Aorta (tissue), 5 donors: ENCODE data around the gene SPNS1. TPM values are rescaled to one million over a fixed set of nuclear protein-coding genes. Genes with fewer than 3 reads are reported as not detected.
"Not testable (repeated sequence)": the region's sequence is repeated elsewhere in the genome, so short reads cannot be mapped to it uniquely, and the experiment has no call there.

Experiments
- ATAC-seq: fragments of 200-7000 bp; cut with Tn5 transposase; one replicate; pipeline ENCODE4 v1.9.1; 2022; ENCODE audit warnings: moderate library complexity; ENCODE audit not compliant: low FRiP score
- DNase-seq, 2 donors: peaks; one replicate each; pipeline ENCODE4 v3.0.0-alpha.2; 2020
- H3K27ac ChIP-seq, 2 donors: one replicate each; pipeline ENCODE4 v1.5.1; 2013; ENCODE audit warnings: low read length in 2 of 2, mild to moderate bottlenecking in 2 of 2, moderate library complexity in 2 of 2, control low read depth in 1 of 2, inconsistent platforms in 1 of 2, low read depth in 1 of 2
- H3K27me3 ChIP-seq, 2 donors: one replicate each; pipeline ENCODE4 v1.6.1; 2013; ENCODE audit warnings: control low read depth in 1 of 2, low read length in 1 of 2, mild to moderate bottlenecking in 1 of 2, moderate library complexity in 1 of 2; ENCODE audit not compliant: insufficient read depth in 2 of 2, control insufficient read depth in 1 of 2
- H3K36me3 ChIP-seq, 2 donors: one replicate each; pipeline ENCODE4 v1.6.1; 2013; ENCODE audit warnings: control low read depth in 1 of 2, low read length in 1 of 2, mild to moderate bottlenecking in 1 of 2; ENCODE audit not compliant: insufficient read depth in 2 of 2, control insufficient read depth in 1 of 2
- H3K4me1 ChIP-seq, 2 donors: one replicate each; pipeline ENCODE4 v1.6.1; 2013; ENCODE audit warnings: low read length in 2 of 2, control low read depth in 1 of 2, mild to moderate bottlenecking in 1 of 2, moderate library complexity in 1 of 2; ENCODE audit not compliant: insufficient read depth in 2 of 2, control insufficient read depth in 1 of 2
- H3K4me3 ChIP-seq, 2 donors: one replicate each; pipeline ENCODE4 v1.5.1; 2013; ENCODE audit warnings: low read length in 2 of 2, control low read depth in 1 of 2, mild to moderate bottlenecking in 1 of 2
- H3K9me3 ChIP-seq: one replicate; pipeline ENCODE4 v1.6.1; 2013; ENCODE audit warnings: mild to moderate bottlenecking, low read length; ENCODE audit not compliant: control insufficient read depth
- WGBS, 2 donors: extraction: QIAGEN DNeasy Blood & Tissue Kit; methylation state at CpG; one replicate each; pipeline ENCODE4 v1.1.7; 2013; 5-methylcytosine and 5-hydroxymethylcytosine counted together
- intact Hi-C, 2 donors: fragments of 100-400 bp; cut with DNase I; formaldehyde crosslinking; loops; one replicate each; pipeline versions ENCODE4 v1.14.2 to v1.15.0; 2022
- polyA plus RNA-seq, 2 donors: library from polyadenylated mRNA; stranded (reverse); fragments of 200-250 nt; gene quantifications; one replicate each; pipeline ENCODE4 v1.2.3, GENCODE V29; 2013
- total RNA-seq, 2 donors: library from RNA; stranded (reverse); fragmentation: NEBNext Ultra II Directional; extraction: Animal tissue kit (Norgen Biotek cat#: 25700); gene quantifications; one replicate each; pipeline ENCODE4 v1.2.1, GENCODE V29; 2021
- donor health status: healthy with polysubstance abuse.
- donor health status: Bipolar disorder and iron deficiency.
- donor health status: DM: no; HTN: no; CAD: no.
- donor health status: DM: no; HTN: no; CAD: no.
- donor health status: DM: yes; HTN: yes; CAD: no.

The SPNS1 gene
- total and polyA plus RNA-seq, 4 donors, result 11.8 to 112 (median 23.0) TPM

DNA sequence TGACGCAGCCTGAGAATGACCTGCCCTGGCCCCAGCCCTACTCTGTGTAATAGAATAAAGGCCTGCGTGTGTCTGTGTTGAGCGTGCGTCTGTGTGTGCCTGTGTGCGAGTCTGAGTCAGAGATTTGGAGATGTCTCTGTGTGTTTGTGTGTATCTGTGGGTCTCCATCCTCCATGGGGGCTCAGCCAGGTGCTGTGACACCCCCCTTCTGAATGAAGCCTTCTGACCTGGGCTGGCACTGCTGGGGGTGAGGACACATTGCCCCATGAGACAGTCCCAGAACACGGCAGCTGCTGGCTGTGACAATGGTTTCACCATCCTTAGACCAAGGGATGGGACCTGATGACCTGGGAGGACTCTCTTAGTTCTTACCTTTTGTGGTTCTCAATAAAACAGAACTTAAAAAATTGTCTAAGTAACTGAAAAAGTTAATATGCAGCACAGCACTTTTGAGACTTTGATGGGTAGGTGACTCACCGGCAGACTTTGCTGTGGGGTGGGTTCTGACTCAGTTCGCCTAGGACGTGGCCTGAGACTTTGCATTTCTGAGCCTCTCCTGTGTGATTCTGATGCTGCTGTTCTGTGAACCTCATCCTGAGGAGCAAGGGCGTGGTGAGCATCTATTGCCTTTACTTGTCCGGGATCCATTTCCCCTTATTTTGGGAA lies 15.9 kb downstream of the SPNS1 start:
- Histone ChIP-seq H3K36me3 (no peaks in the 10 kb centered on the region), H3K27ac (no peak overlapping the region), H3K9me3 (no peaks in the 10 kb centered on the region), H3K4me1 (no peaks in the 10 kb centered on the region), H3K4me3 (no peak overlapping the region), H3K27me3 (no peaks in the 10 kb centered on the region)
- intact Hi-C loops, result no loop called here
- ATAC-seq (no peak), DNase-seq (no peak)
- WGBS, 2 donors, result 86 to 90% methylated on average over 11 of the region's 11 CpGs

DNA sequence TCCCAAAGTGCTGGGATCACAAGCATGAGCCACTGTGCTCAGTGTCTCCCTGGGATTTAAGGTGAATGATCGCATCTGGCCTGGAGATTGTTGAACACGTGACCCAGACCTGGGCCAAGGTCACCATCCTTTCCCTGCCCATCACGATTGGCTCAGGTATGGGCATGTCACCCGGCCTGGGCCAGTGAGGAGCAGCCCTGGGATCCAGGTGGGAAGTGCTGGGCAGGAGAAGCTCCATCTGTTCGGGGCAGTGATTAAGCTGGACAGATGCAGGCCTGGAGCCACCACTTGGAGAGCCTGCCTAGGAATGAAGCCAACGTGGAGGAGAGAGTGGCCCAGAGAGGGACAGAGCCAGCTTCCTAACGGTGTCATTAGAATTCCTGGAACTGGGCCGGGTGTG lies 17.1 kb downstream of the SPNS1 start:
- no peak overlapping the region for H3K27ac ChIP-seq
- 74 to 77% methylated on average over 8 of the region's 8 CpGs for WGBS, 2 donors
- intact Hi-C loops, result no loop called here
- ATAC-seq, result no peak
- no peak overlapping the region for H3K4me3 ChIP-seq
- H3K27me3 ChIP-seq, result no peaks in the 10 kb centered on the region
- no peaks in the 10 kb centered on the region for H3K9me3 ChIP-seq
- H3K36me3 ChIP-seq, result no peaks in the 10 kb centered on the region
- H3K4me1 ChIP-seq, result no peaks in the 10 kb centered on the region
- DNase-seq, result no peak

DNA sequence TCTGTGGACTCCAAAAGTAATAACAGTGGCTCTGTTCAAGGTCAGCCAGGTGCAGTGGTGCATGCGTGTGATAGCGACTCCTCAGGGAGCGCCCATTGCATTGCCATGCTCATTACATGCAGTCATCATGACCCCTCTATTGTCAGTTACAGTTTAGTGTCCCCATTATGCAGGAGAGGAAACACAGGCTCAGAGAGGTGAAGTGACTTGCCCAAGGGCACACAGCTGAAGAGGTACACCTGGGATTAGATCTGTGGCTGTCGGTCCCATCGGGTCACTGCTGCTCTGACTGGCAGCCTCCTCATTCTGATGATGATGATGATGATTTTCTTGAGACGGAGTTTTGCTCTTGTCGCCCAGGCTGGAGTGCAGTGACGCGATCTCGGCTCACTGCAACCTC lies 17.9 kb downstream of the SPNS1 start:
- Histone ChIP-seq H3K4me1 (no peaks in the 10 kb centered on the region), H3K27me3 (no peaks in the 10 kb centered on the region), H3K27ac (no peak overlapping the region), H3K9me3 (no peaks in the 10 kb centered on the region), H3K36me3 (no peaks in the 10 kb centered on the region), H3K4me3 (no peak overlapping the region)
- DNase-seq (no peak), ATAC-seq (no peak)
- intact Hi-C loops, result no loop called here
- 91% methylated on average over 10 of the region's 10 CpGs for WGBS, 2 donors

DNA sequence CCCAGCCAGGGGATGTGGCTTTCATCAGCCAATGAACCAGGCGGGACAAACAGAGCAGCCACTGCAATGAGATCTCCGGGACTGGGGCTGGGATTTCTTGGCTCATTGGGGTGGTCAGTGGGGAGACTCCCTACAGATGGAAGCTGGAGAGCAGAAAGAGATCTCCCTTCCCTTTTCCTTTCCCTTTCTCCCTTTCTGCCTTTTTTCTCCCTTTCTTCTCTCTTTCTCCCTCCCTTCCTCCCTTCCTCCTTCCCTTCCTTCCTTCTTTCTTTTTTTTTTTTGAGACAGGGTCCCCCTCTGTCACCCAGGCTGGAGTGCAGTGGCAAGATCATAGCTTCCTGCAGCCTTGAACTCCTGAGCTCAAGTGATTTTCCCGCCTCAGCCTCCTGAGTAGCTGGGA lies 24.3 kb downstream of the SPNS1 start:
- intact Hi-C loops, result no loop called here
- ATAC-seq (no peak), DNase-seq (no peak)
- Histone ChIP-seq H3K9me3 (no peaks in the 10 kb centered on the region), H3K27ac (no peak overlapping the region), H3K36me3 (no peaks in the 10 kb centered on the region), H3K4me3 (no peak overlapping the region), H3K4me1 (no peaks in the 10 kb centered on the region), H3K27me3 (no peaks in the 10 kb centered on the region)
- 55 to 58% methylated on average over 3 of the region's 3 CpGs for WGBS, 2 donors

DNA sequence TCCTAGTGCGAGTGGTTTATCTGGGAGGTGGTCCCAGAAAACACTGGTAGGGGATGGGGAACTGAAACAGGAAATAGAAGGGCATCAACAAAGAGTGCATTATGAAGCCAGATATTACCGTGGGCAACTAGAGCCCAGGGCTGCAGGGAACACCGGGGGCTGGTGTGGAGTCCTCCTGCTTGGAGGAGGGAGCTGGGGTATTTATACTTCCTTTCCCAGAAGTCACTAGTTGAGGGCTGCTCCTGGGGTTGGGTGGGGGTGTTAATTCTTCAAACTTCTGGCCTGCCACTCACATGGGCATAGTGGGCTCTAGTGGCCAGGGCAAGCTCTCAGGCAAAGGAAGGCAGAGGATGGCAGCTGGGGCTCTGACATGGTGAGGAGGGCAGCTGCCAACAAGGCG lies 25.0 kb downstream of the SPNS1 start:
- H3K36me3 ChIP-seq, result no peaks in the 10 kb centered on the region
- H3K27ac ChIP-seq, result no peak overlapping the region
- no peaks in the 10 kb centered on the region for H3K4me1 ChIP-seq
- H3K4me3 ChIP-seq, result no peak overlapping the region
- no peaks in the 10 kb centered on the region for H3K27me3 ChIP-seq
- ATAC-seq (no peak), DNase-seq (no peak)
- intact Hi-C loops, result no loop called here
- WGBS, 2 donors, result 77 to 78% methylated on average over 4 of the region's 4 CpGs
- no peaks in the 10 kb centered on the region for H3K9me3 ChIP-seq

DNA sequence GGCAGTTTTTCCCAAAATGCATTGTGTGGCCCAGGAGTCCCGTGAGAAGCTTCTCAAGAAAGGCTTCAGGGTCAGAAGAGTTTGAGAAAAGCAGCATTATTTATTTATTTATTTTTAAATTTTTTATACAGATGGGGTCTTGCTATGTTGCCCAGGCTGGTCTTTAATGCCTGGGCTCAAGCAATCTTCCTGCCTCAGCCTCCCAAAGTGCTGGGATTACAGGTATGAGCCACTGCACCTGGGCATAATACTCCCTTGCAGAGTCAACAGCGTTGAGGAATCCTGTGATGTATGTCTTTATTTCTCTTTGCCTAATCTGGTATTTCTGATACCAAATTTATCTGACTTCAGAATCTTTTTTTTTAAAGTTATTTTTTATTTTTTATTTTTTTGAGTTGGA lies 25.4 kb downstream of the SPNS1 start:
- Histone ChIP-seq H3K36me3 (no peaks in the 10 kb centered on the region), H3K27me3 (no peaks in the 10 kb centered on the region), H3K4me3 (no peak overlapping the region), H3K4me1 (no peaks in the 10 kb centered on the region), H3K27ac (no peak overlapping the region), H3K9me3 (no peaks in the 10 kb centered on the region)
- intact Hi-C loops, result no loop called here
- ATAC-seq (no peak), DNase-seq (no peak)
- 80 to 84% methylated on average over 2 of the region's 2 CpGs for WGBS, 2 donors

DNA sequence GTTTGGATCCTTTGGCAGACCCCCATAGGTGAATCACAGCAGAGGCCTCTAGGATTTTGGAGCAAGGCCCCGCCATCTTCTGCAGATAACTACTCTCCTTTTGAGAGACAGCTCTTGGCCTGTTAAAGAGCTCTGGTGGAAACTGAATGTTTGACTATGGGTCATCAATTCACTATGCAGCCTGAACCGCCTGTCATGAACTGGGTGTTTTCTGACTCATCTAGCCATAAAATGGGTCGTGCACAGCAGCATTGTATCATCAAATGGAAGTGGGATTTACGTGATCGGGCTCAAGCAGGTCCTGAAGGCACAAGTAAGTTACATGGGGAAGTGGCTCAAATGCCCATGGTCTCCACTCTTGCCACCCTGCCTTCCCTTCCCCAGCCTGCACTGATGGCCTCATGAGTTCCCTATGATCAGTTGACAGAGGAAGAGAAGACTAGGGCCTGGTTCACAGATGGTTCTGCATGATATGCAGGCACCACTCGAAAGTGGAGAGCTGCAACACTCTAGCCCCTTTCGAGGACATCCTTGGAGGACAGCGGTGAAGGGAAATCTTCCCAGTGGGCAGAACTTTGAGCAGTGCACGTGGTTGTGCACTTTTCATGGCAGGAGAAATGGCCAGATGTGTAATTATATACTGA lies 30.0 kb downstream of the SPNS1 start:
- WGBS, 2 donors, result 74 to 78% methylated on average over 9 of the region's 9 CpGs

DNA sequence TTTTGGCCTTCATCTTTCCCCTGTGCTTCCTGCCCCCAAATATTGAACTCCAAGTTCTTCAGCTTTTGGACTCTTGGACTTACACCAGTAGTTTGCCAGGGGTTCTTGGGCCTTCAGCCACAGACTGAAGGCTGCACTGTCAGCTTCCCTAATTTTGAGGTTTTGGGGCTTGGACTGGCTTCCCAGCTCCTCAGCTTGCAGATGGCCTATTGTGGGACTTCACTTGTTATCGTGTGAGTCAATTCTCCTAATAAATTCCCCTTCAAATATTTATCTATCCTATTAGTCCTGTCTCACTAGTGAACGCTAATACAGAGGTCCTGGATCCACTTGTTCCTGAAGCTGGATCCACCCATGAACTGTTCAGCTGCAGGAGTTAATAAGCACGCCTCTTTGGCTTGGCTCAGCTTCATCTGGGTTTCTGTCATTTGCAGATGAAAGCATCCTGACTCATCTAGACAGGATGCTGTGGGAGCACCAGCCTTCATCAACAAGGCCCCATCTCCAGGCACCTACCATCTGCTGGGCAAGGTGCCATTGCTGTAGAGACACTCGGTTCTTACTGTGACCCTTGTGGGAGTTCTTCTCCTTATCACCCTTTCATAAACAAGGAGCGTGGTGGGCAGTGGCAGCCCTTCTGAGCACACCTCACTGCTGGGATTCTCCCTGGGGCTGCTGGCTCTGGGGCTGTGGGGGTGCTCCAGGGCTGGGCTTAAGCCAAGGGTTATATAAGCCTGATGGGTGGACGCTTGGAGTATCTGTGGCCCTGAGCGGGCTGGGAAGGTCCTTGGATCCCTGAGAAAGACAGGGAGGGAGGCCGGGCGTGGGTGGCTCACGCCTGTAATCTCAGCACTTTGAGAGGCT lies 33.4 kb downstream of the SPNS1 start:
- DNase-seq, result no peak
- no peak for ATAC-seq
- WGBS, 2 donors, result 66 to 77% methylated on average over 10 of the region's 10 CpGs
- Histone ChIP-seq H3K27me3 (no peaks in the 10 kb centered on the region), H3K36me3 (no peaks in the 10 kb centered on the region), H3K27ac (no peak overlapping the region), H3K9me3 (no peaks in the 10 kb centered on the region), H3K4me1 (no peaks in the 10 kb centered on the region), H3K4me3 (no peak overlapping the region)
- intact Hi-C loops, result no loop called here

More for the DNA sequence above, 30.0 kb downstream of the SPNS1 start:
- intact Hi-C loops, H3K9me3 ChIP-seq, DNase-seq, H3K27ac ChIP-seq, H3K4me1 ChIP-seq, H3K27me3 ChIP-seq, H3K36me3 ChIP-seq, ATAC-seq, H3K4me3 ChIP-seq: not testable (repeated sequence)
